H1 (cell line): Measurements from ENCODE around the gene DLX2. TPM values are rescaled to one million over a fixed set of nuclear protein-coding genes. Genes with fewer than 3 reads are reported as not detected.

ENCODE experiments used
- CTCF ChIA-PET: fragments of 300-600 bp; sonication (Branson Sonifier 250); formaldehyde crosslinking; loops from one replicate; lab custom pipeline; 2021; ENCODE audit not compliant: partially characterized antibody; lab: Charles Lee
- POLR2A ChIA-PET: fragments of 300-600 bp; sonication (Branson Sonifier 250); formaldehyde crosslinking; loops from one replicate; lab custom pipeline; 2021; ENCODE audit warnings: inconsistent platforms; ENCODE audit not compliant: partially characterized antibody; lab: Charles Lee
- DNase-seq, 2 experiments: peaks; one replicate each; pipeline versions ENCODE4 v3.0.0 to v3.0.0-alpha.2; 2010 to 2022; ENCODE audit warnings: low spot score in 2 of 2, low read depth in 1 of 2, mixed read lengths in 1 of 2
- FAIRE-seq: peaks from 2 replicates; lab custom pipeline; 2011; peaks lifted over from hg19 to GRCh38; lab: Jason Lieb, UNC
- H2AFZ ChIP-seq: 2 replicates; pipeline ENCODE4 v1.8.1; 2012; ENCODE audit warnings: low read length, inconsistent platforms
- H2AK5ac ChIP-seq: 2 replicates; pipeline ENCODE4 v1.6.1; 2013; ENCODE audit warnings: low read depth, low read length
- H2BK120ac ChIP-seq: replicated peaks from 2 replicates; pipeline ENCODE3; 2013; ENCODE audit warnings: low read depth, low read length, inconsistent platforms
- H2BK12ac ChIP-seq: 2 replicates; pipeline ENCODE4 v1.6.1; 2013; ENCODE audit warnings: low read depth, low read length
- H2BK15ac ChIP-seq: 2 replicates; pipeline ENCODE4 v1.6.1; 2013; ENCODE audit warnings: low read length
- H2BK20ac ChIP-seq: 2 replicates; pipeline ENCODE4 v1.6.1; 2013; ENCODE audit warnings: low read length
- H2BK5ac ChIP-seq: 2 replicates; pipeline ENCODE4 v1.6.1; 2013; ENCODE audit warnings: low read depth, low read length
- H3K14ac ChIP-seq: 2 replicates; pipeline ENCODE4 v1.6.1; 2013; ENCODE audit warnings: inconsistent platforms; ENCODE audit not compliant: insufficient read length
- H3K18ac ChIP-seq: 2 replicates; pipeline ENCODE4 v1.6.1; 2013; ENCODE audit warnings: low read length; ENCODE audit errors: extremely low read depth
- H3K23ac ChIP-seq: 2 replicates; pipeline ENCODE4 v1.6.1; 2013; ENCODE audit warnings: inconsistent platforms; ENCODE audit not compliant: insufficient read length
- H3K23me2 ChIP-seq: 2 replicates; pipeline ENCODE4 v1.6.1; 2013; ENCODE audit warnings: low read depth, low read length
- H3K27ac ChIP-seq: 2 replicates; pipeline ENCODE4 v1.6.1; 2011; ENCODE audit warnings: low read depth, low read length, inconsistent platforms
- H3K27me3 ChIP-seq, 4 experiments: replicated peaks in 1 of 4; 1 replicate in 1 of 4; 2 replicates in 3 of 4; pipeline versions ENCODE4 v1.6.1 to v1.8.1; 2011 to 2013; ENCODE audit warnings: low read length in 3 of 4, mild to moderate bottlenecking in 3 of 4, inconsistent platforms in 2 of 4, mixed read lengths in 2 of 4, moderate library complexity in 1 of 4; ENCODE audit not compliant: control insufficient read depth in 3 of 4, insufficient read depth in 3 of 4; ENCODE audit errors: extremely low read depth in 1 of 4
- H3K36me3 ChIP-seq, 4 experiments: 2 replicates each; pipeline versions ENCODE4 v1.6.1 to v1.8.1; 2011 to 2013; ENCODE audit warnings: mild to moderate bottlenecking in 4 of 4, low read length in 3 of 4, moderate library complexity in 2 of 4, control low read depth in 1 of 4, inconsistent platforms in 1 of 4; ENCODE audit not compliant: insufficient read depth in 4 of 4, control insufficient read depth in 2 of 4
- H3K4ac ChIP-seq: replicated peaks from 2 replicates; pipeline ENCODE3; 2013; ENCODE audit warnings: low read length, low read depth, mixed read lengths, inconsistent platforms; ENCODE audit not compliant: insufficient read length
- H3K4me1 ChIP-seq, 4 experiments: replicated peaks in 1 of 4; 1 replicate in 1 of 4; 2 replicates in 3 of 4; pipeline versions ENCODE4 v1.6.1 to v1.8.1; 2011 to 2013; ENCODE audit warnings: low read length in 3 of 4, inconsistent platforms in 2 of 4, mixed read lengths in 1 of 4; ENCODE audit not compliant: insufficient read depth in 4 of 4, control insufficient read depth in 3 of 4
- H3K4me2 ChIP-seq, 2 experiments: 2 replicates each; pipeline versions ENCODE4 v1.6.1 to v1.8.1; 2011 to 2013; ENCODE audit warnings: low read depth in 2 of 2, low read length in 2 of 2, control low read depth in 1 of 2, inconsistent platforms in 1 of 2, mild to moderate bottlenecking in 1 of 2; ENCODE audit not compliant: insufficient read depth in 1 of 2
- H3K4me3 ChIP-seq, 4 experiments: fragments of 200-600, 300-600 bp in 1 of 4; sonication (generic), shearing (Covaris generic), sonication (Bioruptor Twin) in 1 of 4; 2 replicates each; pipeline versions ENCODE4 v1.5.1 to v1.8.1; 2011 to 2016; ENCODE audit warnings: low read length in 4 of 4, low read depth in 3 of 4, control low read depth in 2 of 4, inconsistent platforms in 2 of 4, mild to moderate bottlenecking in 2 of 4, mixed read lengths in 1 of 4, moderate library complexity in 1 of 4; ENCODE audit not compliant: insufficient read depth in 2 of 4; ENCODE audit errors: extremely low read depth in 1 of 4
- H3K56ac ChIP-seq: replicated peaks from 2 replicates; pipeline ENCODE3; 2013; ENCODE audit warnings: low read depth, mild to moderate bottlenecking, mixed read lengths, low read length, inconsistent platforms; ENCODE audit not compliant: insufficient read length
- H3K79me1 ChIP-seq: 2 replicates; pipeline ENCODE4 v1.6.1; 2013; ENCODE audit warnings: low read depth, low read length, control low read depth
- H3K79me2 ChIP-seq, 2 experiments: 2 replicates each; pipeline versions ENCODE4 v1.6.1 to v1.8.1; 2012 to 2013; ENCODE audit warnings: low read length in 2 of 2, mild to moderate bottlenecking in 2 of 2, inconsistent platforms in 1 of 2; ENCODE audit not compliant: insufficient read depth in 2 of 2, control insufficient read depth in 1 of 2
- H3K9ac ChIP-seq, 4 experiments: replicated peaks in 1 of 4; 1 replicate in 1 of 4; 2 replicates in 3 of 4; pipeline versions ENCODE4 v1.6.1 to v1.8.1; 2011 to 2013; ENCODE audit warnings: low read depth in 3 of 4, low read length in 3 of 4, control low read depth in 2 of 4, mild to moderate bottlenecking in 2 of 4, moderate library complexity in 2 of 4, inconsistent platforms in 1 of 4; ENCODE audit errors: extremely low read depth in 1 of 4
- H3K9me3 ChIP-seq, 2 experiments: 2 replicates each; pipeline versions ENCODE4 v1.6.1 to v1.8.1; 2012 to 2013; ENCODE audit warnings: mild to moderate bottlenecking in 2 of 2, moderate library complexity in 2 of 2, control low read depth in 1 of 2, inconsistent platforms in 1 of 2, low read depth in 1 of 2, low read length in 1 of 2, mixed read lengths in 1 of 2; ENCODE audit not compliant: insufficient read depth in 2 of 2
- H4K20me1 ChIP-seq, 2 experiments: replicated peaks in 1 of 2; 2 replicates each; pipeline versions ENCODE3 to v1.8.1; 2011 to 2013; ENCODE audit warnings: inconsistent platforms in 2 of 2, low read length in 2 of 2, mild to moderate bottlenecking in 1 of 2; ENCODE audit not compliant: insufficient read depth in 2 of 2, control insufficient read depth in 1 of 2
- H4K5ac ChIP-seq: 2 replicates; pipeline ENCODE4 v1.6.1; 2013; ENCODE audit warnings: low read length, low read depth, mixed read lengths, inconsistent platforms; ENCODE audit not compliant: insufficient read length
- H4K8ac ChIP-seq: 2 replicates; pipeline ENCODE4 v1.8.0; 2013; ENCODE audit warnings: mild to moderate bottlenecking, moderate library complexity, low read length, inconsistent platforms; ENCODE audit not compliant: insufficient read depth; ENCODE audit errors: extremely low read depth
- H4K91ac ChIP-seq: replicated peaks from 2 replicates; pipeline ENCODE3; 2013; ENCODE audit warnings: low read length, mixed read lengths, inconsistent platforms; ENCODE audit not compliant: insufficient read length
- BRCA1 ChIP-seq: IDR thresholded peaks from 2 replicates; pipeline ENCODE4 v1.6.1; 2012; ENCODE audit warnings: low read depth, low read length, improper control_type of control experiment
- CBX8 ChIP-seq: fragments of 300-800, 300-1000 bp; sonication (generic); IDR thresholded peaks from 2 replicates; pipeline ENCODE4 v1.7.1; 2016; ENCODE audit warnings: low read depth, low read length, borderline replicate concordance
- CTCF ChIP-seq, 3 experiments: IDR thresholded peaks; 1 replicate in 2 of 3; 2 replicates in 1 of 3; pipeline versions ENCODE4 v1.5.1 to v1.6.1; 2011; ENCODE audit warnings: low read length in 3 of 3, mild to moderate bottlenecking in 3 of 3, inconsistent platforms in 2 of 3, low read depth in 1 of 3, moderate library complexity in 1 of 3; ENCODE audit not compliant: insufficient read depth in 1 of 3; ENCODE audit errors: control extremely low read depth in 1 of 3
- KDM1A ChIP-seq: fragments of 200-600, 300-600 bp; sonication (generic); IDR thresholded peaks from 2 replicates; pipeline ENCODE4 v1.7.1; 2016; ENCODE audit warnings: mild to moderate bottlenecking, low read length, borderline replicate concordance
- RNF2 ChIP-seq: fragments of 200-900, 300-1000 bp; sonication (generic); IDR thresholded peaks from 2 replicates; pipeline ENCODE4 v1.7.1; 2016; ENCODE audit warnings: borderline replicate concordance, low read depth, mild to moderate bottlenecking, antibody characterized with exemption, low read length; ENCODE audit not compliant: poor library complexity, severe bottlenecking; ENCODE audit errors: missing control alignments
- WGBS, 2 experiments: shearing (Covaris generic) in 1 of 2; methylation state at CpG; one replicate each; pipeline versions ENCODE4 v1.1.6 to v1.1.7; 2013 to 2015; ENCODE audit warnings: low lambda C conversion rate in 2 of 2, mixed read lengths in 2 of 2, inconsistent platforms in 1 of 2, low coverage in 1 of 2, missing lambda C conversion rate in 1 of 2; ENCODE audit not compliant: insufficient replicate concordance in 2 of 2, insufficient coverage in 1 of 2, insufficient read length in 1 of 2; ENCODE audit errors: extremely low coverage in 1 of 2, missing lambda C conversion rate in 1 of 2; 5-methylcytosine and 5-hydroxymethylcytosine counted together
- polyA plus RNA-seq, 7 experiments: library from polyadenylated mRNA; depleted of rRNA in 3 of 7; stranded (reverse) in 5 of 7; unstranded in 2 of 7; fragments of >200 nt in 5 of 7; fragments of 200-250 nt in 2 of 7; gene quantifications; 1 replicate in 5 of 7; 2 replicates in 1 of 7; 4 replicates in 1 of 7; pipeline versions ENCODE4 v1.2.1 to v1.2.3, GENCODE V29; 2011 to 2013; ENCODE audit warnings: missing spikeins in 2 of 7, mixed read lengths in 2 of 7
- total RNA-seq: library from RNA; stranded (reverse); fragmentation: NEBNext Ultra II Directional; extraction: Animal tissue kit (Norgen Biotek cat#: 25700); gene quantifications from 2 replicates; pipeline ENCODE4 v1.2.1, GENCODE V29; 2021

Gene DLX2
- total and polyA plus RNA-seq, 2 of the 8 experiments (the other 6 are each of a cell fraction or from before 2014, with no cell fraction given): 0.45 TPM; not detected in 1

- Histone ChIP-seq H2AK5ac (no peak overlapping the region), H3K36me3 (0 out of 8 replicates have a peak, but pooled peaks cover 0 to 3% (median 0%) of the 10 kb centered on the region in 4 experiments), H3K27me3 (peaks cover 92 to 100% (median 97%) of the 10 kb centered on the region in 4 experiments), H3K14ac (no peak overlapping the region), H3K4me1 (peaks cover 2 to 52% (median 23%) of the 10 kb centered on the region in 4 experiments), H3K27ac (no peak overlapping the region), H4K8ac (no peak overlapping the region; the same call in none of the 2 replicates), H3K56ac (no peak overlapping the region), H3K79me1 (no peaks in the 10 kb centered on the region), H3K4me2 (peak overlapping the region; percentile 78 to 84), H3K23me2 (peaks cover 14% of the 10 kb centered on the region; the same call in 1 of the 2 replicates), H2BK5ac (no peak overlapping the region), H3K9ac (no peak overlapping the region), H3K4ac (no peak overlapping the region), H2BK20ac (no peak overlapping the region), H4K20me1 (peaks cover 24 to 40% of the 10 kb centered on the region in 2 experiments), H3K23ac (no peak overlapping the region), H3K79me2 (no peaks in the 10 kb centered on the region), H3K4me3 (peak overlapping the region; percentile 7 to 59 (median 20); a peak in 5 of 8 replicates), H4K91ac (no peak overlapping the region), H2AFZ (no peak overlapping the region), H2BK120ac (no peak overlapping the region), H4K5ac (no peak overlapping the region), H3K9me3 (no peaks in the 10 kb centered on the region), H2BK15ac (peak overlapping the region; percentile 55; the same call in 1 of the 2 replicates), H3K18ac (no peak overlapping the region; the same call in 1 of the 2 replicates), H2BK12ac (0 out of 2 replicates have a peak overlapping the region, but pooled peaks have one; percentile 84)
- CTCF ChIA-PET: interaction anchor here (1.1 to 12.4 kb wide), 6 partner anchors 9 to 383 kb away, joined by 3 to 198 read pairs (median 5); partner anchors contain the start of gene DLX2
- WGBS, 2 experiments: 3% methylated on average over 30 of the region's 31 CpGs; no CpG with 5 or more reads in 1 of the 2 experiments
- TF ChIP-seq KDM1A: 0 out of 2 replicates have a peak, but pooled peaks have one; percentile 13
- no peak for TF ChIP-seq BRCA1
- TF ChIP-seq CTCF (IDR thresholded peaks at IDR 0.05; ENCODE audit: control extremely low read depth in 1 of 3, insufficient read depth in 1 of 3, low read depth in 1 of 3, low read length in 3 of 3): no peak
- TF ChIP-seq CBX8: peak; percentile 10; the same call in 1 of the 2 replicates
- no peak for TF ChIP-seq RNF2
- FAIRE-seq (no peak), DNase-seq (no peak)
- POLR2A ChIA-PET: interaction anchor here (1.2 to 14.0 kb wide), 2 partner anchors 11 to 15 kb away, joined by 3 to 184 read pairs; partner anchors contain the start of gene DLX2
These were observed 15.4 kb downstream of the DLX2 start for GRCh38 chr2:172087207-172087779.
